OCI-LY3 (cell line): ENCODE data around the gene SFXN2.

Experiments used
- CTCF ChIP-seq: fragments of 200-600, 300-600 bp; sonication (generic); IDR thresholded peaks from 2 replicates; pipeline ENCODE4 v1.5.1; 2014; ENCODE audit warnings: antibody characterized with exemption, low read length, low read depth
- EZH2phosphoT487 ChIP-seq: fragments of 200-600 bp; shearing (Covaris generic); IDR thresholded peaks from 2 replicates; pipeline ENCODE4 v1.6.1; 2018; ENCODE audit warnings: antibody characterized with exemption, mixed run types, low read depth

- TF ChIP-seq CTCF (no peak), EZH2phosphoT487 (no peak)
These were observed 45.2 kb downstream of the SFXN2 start for GRCh38 chr10:102759497-102760210.
